Measurements from ENCODE around the gene NBEAL1.

NBEAL1 gene

DNA sequence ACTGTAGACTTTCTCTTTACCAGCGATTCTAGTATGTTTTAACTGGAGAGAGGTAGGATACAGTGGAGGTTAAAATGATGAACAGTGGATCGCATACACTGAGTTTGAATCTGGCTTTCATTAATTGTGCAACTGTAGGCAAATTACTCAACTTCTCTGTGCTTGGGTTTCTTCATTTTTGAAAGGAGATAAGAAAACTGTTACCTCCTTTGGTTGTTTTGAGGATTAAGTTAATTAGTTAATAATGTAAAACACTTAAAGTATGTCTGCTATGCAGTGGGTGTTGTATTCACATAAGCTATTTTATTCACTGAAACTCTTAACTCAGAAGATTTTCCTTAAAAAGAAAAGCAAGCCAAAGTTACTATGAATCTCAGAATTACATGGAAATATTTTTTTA is 112.3 kb downstream of the NBEAL1 start:
- Histone ChIP-seq H3K27ac (replicated peaks; ENCODE audit: low read length) (no peak overlapping the region), H3K4me2 (ENCODE audit: insufficient read depth, low read length, poor library complexity, severe bottlenecking) (no peak overlapping the region), H2BK120ac (ENCODE audit: low read depth, low read length) (no peak overlapping the region), H4K91ac (ENCODE audit: low read depth, low read length, poor library complexity) (no peak overlapping the region), H2BK5ac (ENCODE audit: low read length) (no peak overlapping the region), H2BK12ac (ENCODE audit: low read length) (no peak overlapping the region), H3K4me1 (ENCODE audit: control insufficient read depth in 2 of 2, insufficient read depth in 1 of 2, low read depth in 1 of 2, low read length in 2 of 2) (no peaks in the 10 kb centered on the region), H3K36me3 (replicated peaks in 1 of 2; ENCODE audit: control insufficient read depth in 2 of 2, insufficient read depth in 2 of 2, low read length in 2 of 2) (peaks cover 0 to 18% of the 10 kb centered on the region in 2 donors), H3K79me1 (ENCODE audit: low read depth, low read length) (no peaks in the 10 kb centered on the region), H3K23ac (ENCODE audit: low read depth, low read length, poor library complexity) (no peak overlapping the region), H4K8ac (ENCODE audit: low read depth, low read length) (no peak overlapping the region), H3K27me3 (ENCODE audit: control insufficient read depth in 3 of 3, insufficient read depth in 3 of 3, low read depth in 1 of 3, low read length in 3 of 3) (no peaks in the 10 kb centered on the region), H3K4me3 (ENCODE audit: low read length in 2 of 2) (no peak overlapping the region), H3K9ac (ENCODE audit: low read depth, low read length, poor library complexity) (no peak overlapping the region), H2AFZ (ENCODE audit: low read length) (no peak overlapping the region), H2BK15ac (ENCODE audit: low read length) (no peak overlapping the region), H3K9me3 (replicated peaks in 1 of 2; ENCODE audit: control insufficient read depth in 2 of 2, insufficient read depth in 1 of 2, low read depth in 1 of 2, low read length in 2 of 2) (no peaks in the 10 kb centered on the region), H3K14ac (ENCODE audit: low read length) (no peak overlapping the region), H3K4ac (ENCODE audit: low read length) (no peak overlapping the region), H3K18ac (ENCODE audit: low read length) (no peak overlapping the region), H2AK5ac (ENCODE audit: low read depth, low read length) (no peak overlapping the region)
- DNase-seq (ENCODE audit: low spot score), result no peak
- no CpG with 5 or more reads among the region's 2 CpGs for WGBS, 2 donors (ENCODE audit: extremely low coverage in 2 of 2, insufficient read length in 2 of 2, insufficient replicate concordance in 1 of 2)

DNA sequence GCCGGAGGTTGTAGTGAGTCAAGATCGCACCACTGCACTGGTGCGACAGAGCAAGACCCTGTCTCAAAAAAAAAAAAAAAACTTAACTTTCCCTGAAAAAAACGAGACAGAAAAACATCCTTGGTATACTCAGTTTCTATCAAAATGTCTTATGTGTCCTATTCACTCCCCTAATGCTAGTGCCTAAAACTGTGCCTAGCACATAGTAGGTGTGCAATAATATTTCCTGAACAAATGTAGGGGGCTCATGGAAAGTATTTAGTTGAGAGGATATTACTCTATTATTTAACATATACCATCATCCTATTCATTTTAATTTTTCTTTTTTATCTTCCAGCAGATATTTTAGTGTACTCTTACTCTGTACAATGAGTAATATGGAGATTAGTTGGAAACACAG is 120.4 kb downstream of the NBEAL1 start:
- no peak overlapping the region for H2AFZ ChIP-seq (ENCODE audit: low read length)
- WGBS, 2 donors (ENCODE audit: extremely low coverage in 2 of 2, insufficient read length in 2 of 2, insufficient replicate concordance in 1 of 2), result no CpG with 5 or more reads among the region's 4 CpGs
- no peak for DNase-seq (ENCODE audit: low spot score)

DNA sequence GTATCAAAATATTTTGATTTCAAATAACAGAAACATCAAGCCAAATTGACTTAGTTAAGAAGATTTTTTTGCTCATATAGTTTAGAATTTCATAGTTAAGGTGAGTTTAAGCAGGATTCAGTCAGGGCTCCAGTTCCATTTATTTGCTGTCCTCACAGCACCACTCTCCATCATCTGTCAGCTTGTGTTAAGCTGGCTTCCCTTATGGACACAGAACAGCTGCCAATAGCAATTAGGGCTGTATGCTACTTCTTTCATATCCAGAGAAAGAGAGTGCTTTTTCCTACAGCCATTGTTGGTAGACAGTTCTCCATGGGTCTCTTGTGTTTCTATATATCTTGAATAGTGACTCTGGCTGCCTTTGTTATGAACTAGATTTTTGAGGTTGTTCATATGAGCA is 128.7 kb downstream of the NBEAL1 start:
- Histone ChIP-seq H4K8ac (ENCODE audit: low read depth, low read length) (no peak overlapping the region), H3K4me1 (ENCODE audit: control insufficient read depth in 2 of 2, insufficient read depth in 1 of 2, low read depth in 1 of 2, low read length in 2 of 2) (no peaks in the 10 kb centered on the region), H3K14ac (ENCODE audit: low read length) (no peak overlapping the region), H3K9me3 (replicated peaks in 1 of 2; ENCODE audit: control insufficient read depth in 2 of 2, insufficient read depth in 1 of 2, low read depth in 1 of 2, low read length in 2 of 2) (no peaks in the 10 kb centered on the region), H2BK120ac (ENCODE audit: low read depth, low read length) (no peak overlapping the region), H2BK5ac (ENCODE audit: low read length) (no peak overlapping the region), H3K4me3 (ENCODE audit: low read length in 2 of 2) (no peak overlapping the region), H3K23ac (ENCODE audit: low read depth, low read length, poor library complexity) (no peak overlapping the region), H3K4ac (ENCODE audit: low read length) (no peak overlapping the region), H3K36me3 (replicated peaks in 1 of 2; ENCODE audit: control insufficient read depth in 2 of 2, insufficient read depth in 2 of 2, low read length in 2 of 2) (peaks cover 0 to 9% of the 10 kb centered on the region in 2 donors), H4K91ac (ENCODE audit: low read depth, low read length, poor library complexity) (no peak overlapping the region), H2BK12ac (ENCODE audit: low read length) (no peak overlapping the region), H2AFZ (ENCODE audit: low read length) (no peak overlapping the region), H3K27me3 (ENCODE audit: control insufficient read depth in 3 of 3, insufficient read depth in 3 of 3, low read depth in 1 of 3, low read length in 3 of 3) (no peaks in the 10 kb centered on the region), H3K27ac (replicated peaks; ENCODE audit: low read length) (no peak overlapping the region), H2AK5ac (ENCODE audit: low read depth, low read length) (no peak overlapping the region), H3K9ac (ENCODE audit: low read depth, low read length, poor library complexity) (no peak overlapping the region), H3K4me2 (ENCODE audit: insufficient read depth, low read length, poor library complexity, severe bottlenecking) (no peak overlapping the region), H3K79me1 (ENCODE audit: low read depth, low read length) (no peaks in the 10 kb centered on the region), H3K18ac (ENCODE audit: low read length) (no peak overlapping the region), H2BK15ac (ENCODE audit: low read length) (no peak overlapping the region)
- DNase-seq (ENCODE audit: low spot score), result no peak

More for the DNA sequence above, 120.4 kb downstream of the NBEAL1 start:
- H3K4ac ChIP-seq (ENCODE audit: low read length), result no peak overlapping the region
- H3K36me3 ChIP-seq (replicated peaks in 1 of 2; ENCODE audit: control insufficient read depth in 2 of 2, insufficient read depth in 2 of 2, low read length in 2 of 2), result peaks cover 0 to 14% of the 10 kb centered on the region in 2 donors
- no peaks in the 10 kb centered on the region for H3K9me3 ChIP-seq (replicated peaks in 1 of 2; ENCODE audit: control insufficient read depth in 2 of 2, insufficient read depth in 1 of 2, low read depth in 1 of 2, low read length in 2 of 2)
- H3K23ac ChIP-seq (ENCODE audit: low read depth, low read length, poor library complexity), result no peak overlapping the region
- H3K4me2 ChIP-seq (ENCODE audit: insufficient read depth, low read length, poor library complexity, severe bottlenecking), result no peak overlapping the region
- no peaks in the 10 kb centered on the region for H3K4me1 ChIP-seq (ENCODE audit: control insufficient read depth in 2 of 2, insufficient read depth in 1 of 2, low read depth in 1 of 2, low read length in 2 of 2)
- no peak overlapping the region for H2AK5ac ChIP-seq (ENCODE audit: low read depth, low read length)
- no peak overlapping the region for H3K9ac ChIP-seq (ENCODE audit: low read depth, low read length, poor library complexity)
- no peaks in the 10 kb centered on the region for H3K79me1 ChIP-seq (ENCODE audit: low read depth, low read length)
- H3K4me3 ChIP-seq (ENCODE audit: low read length in 2 of 2), result no peak overlapping the region
- no peak overlapping the region for H3K27ac ChIP-seq (replicated peaks; ENCODE audit: low read length)
- no peak overlapping the region for H3K18ac ChIP-seq (ENCODE audit: low read length)
- H2BK15ac ChIP-seq (ENCODE audit: low read length), result no peak overlapping the region
- H2BK5ac ChIP-seq (ENCODE audit: low read length), result no peak overlapping the region
- no peak overlapping the region for H3K14ac ChIP-seq (ENCODE audit: low read length)
- no peak overlapping the region for H2BK12ac ChIP-seq (ENCODE audit: low read length)
- no peak overlapping the region for H4K91ac ChIP-seq (ENCODE audit: low read depth, low read length, poor library complexity)
- H3K27me3 ChIP-seq (ENCODE audit: control insufficient read depth in 3 of 3, insufficient read depth in 3 of 3, low read depth in 1 of 3, low read length in 3 of 3), result no peaks in the 10 kb centered on the region
- no peak overlapping the region for H4K8ac ChIP-seq (ENCODE audit: low read depth, low read length)
- no peak overlapping the region for H2BK120ac ChIP-seq (ENCODE audit: low read depth, low read length)

DNA sequence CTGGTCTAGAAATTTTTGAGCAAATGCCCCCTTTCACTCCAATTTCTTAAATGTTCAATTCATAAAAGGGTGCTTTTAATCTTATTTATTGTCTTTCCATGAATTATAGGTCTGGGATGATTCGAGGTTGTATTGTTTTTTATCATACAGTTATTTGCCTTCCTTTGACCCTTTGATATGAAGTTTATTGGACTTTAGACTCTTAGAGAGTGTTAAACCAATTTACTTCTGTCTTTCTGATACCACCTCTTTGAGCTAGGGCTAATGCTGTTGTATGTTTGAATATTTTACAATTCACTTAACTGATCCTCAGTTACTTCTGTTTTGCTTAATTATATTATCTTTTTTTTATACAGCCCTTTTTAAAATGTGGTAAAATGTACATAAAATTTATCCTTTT is 134.5 kb downstream of the NBEAL1 start:
- no peak overlapping the region for H2BK5ac ChIP-seq (ENCODE audit: low read length)
- no peak overlapping the region for H2BK15ac ChIP-seq (ENCODE audit: low read length)
- H2AK5ac ChIP-seq (ENCODE audit: low read depth, low read length), result no peak overlapping the region
- no peak overlapping the region for H3K9ac ChIP-seq (ENCODE audit: low read depth, low read length, poor library complexity)
- no peak overlapping the region for H3K27ac ChIP-seq (replicated peaks; ENCODE audit: low read length)
- H3K27me3 ChIP-seq (ENCODE audit: control insufficient read depth in 3 of 3, insufficient read depth in 3 of 3, low read depth in 1 of 3, low read length in 3 of 3), result no peaks in the 10 kb centered on the region
- no peak overlapping the region for H3K4me3 ChIP-seq (ENCODE audit: low read length in 2 of 2)
- WGBS, 2 donors (ENCODE audit: extremely low coverage in 2 of 2, insufficient read length in 2 of 2, insufficient replicate concordance in 1 of 2), result no CpG with 5 or more reads among the region's 1 CpG
- no peak for DNase-seq (ENCODE audit: low spot score)
- no peaks in the 10 kb centered on the region for H3K79me1 ChIP-seq (ENCODE audit: low read depth, low read length)
- no peak overlapping the region for H2BK120ac ChIP-seq (ENCODE audit: low read depth, low read length)
- peaks cover 0 to 22% of the 10 kb centered on the region in 2 donors for H3K36me3 ChIP-seq (replicated peaks in 1 of 2; ENCODE audit: control insufficient read depth in 2 of 2, insufficient read depth in 2 of 2, low read length in 2 of 2)
- H3K4me2 ChIP-seq (ENCODE audit: insufficient read depth, low read length, poor library complexity, severe bottlenecking), result no peak overlapping the region
- H4K91ac ChIP-seq (ENCODE audit: low read depth, low read length, poor library complexity), result no peak overlapping the region
- no peak overlapping the region for H2BK12ac ChIP-seq (ENCODE audit: low read length)
- H4K8ac ChIP-seq (ENCODE audit: low read depth, low read length), result no peak overlapping the region
- no peak overlapping the region for H3K4ac ChIP-seq (ENCODE audit: low read length)
- H3K14ac ChIP-seq (ENCODE audit: low read length), result no peak overlapping the region
- H3K9me3 ChIP-seq (replicated peaks in 1 of 2; ENCODE audit: control insufficient read depth in 2 of 2, insufficient read depth in 1 of 2, low read depth in 1 of 2, low read length in 2 of 2), result peaks cover 0 to 7% of the 10 kb centered on the region in 2 donors
- H2AFZ ChIP-seq (ENCODE audit: low read length), result no peak overlapping the region
- no peak overlapping the region for H3K18ac ChIP-seq (ENCODE audit: low read length)
- no peak overlapping the region for H3K23ac ChIP-seq (ENCODE audit: low read depth, low read length, poor library complexity)
- H3K4me1 ChIP-seq (ENCODE audit: control insufficient read depth in 2 of 2, insufficient read depth in 1 of 2, low read depth in 1 of 2, low read length in 2 of 2), result no peaks in the 10 kb centered on the region
